Measurements from ENCODE around the gene ASH1L.

The ASH1L gene

GRCh38 chr1:155555915-155556314, 6.7 kb downstream of the ASH1L start:
- Histone ChIP-seq H3K9ac (ENCODE audit: low read depth in 1 of 2, low read length in 2 of 2) (no peak overlapping the region), H3K27me3 (ENCODE audit: control insufficient read depth in 1 of 2, insufficient read depth in 2 of 2, low read length in 2 of 2) (no peaks in the 10 kb centered on the region)

DNA sequence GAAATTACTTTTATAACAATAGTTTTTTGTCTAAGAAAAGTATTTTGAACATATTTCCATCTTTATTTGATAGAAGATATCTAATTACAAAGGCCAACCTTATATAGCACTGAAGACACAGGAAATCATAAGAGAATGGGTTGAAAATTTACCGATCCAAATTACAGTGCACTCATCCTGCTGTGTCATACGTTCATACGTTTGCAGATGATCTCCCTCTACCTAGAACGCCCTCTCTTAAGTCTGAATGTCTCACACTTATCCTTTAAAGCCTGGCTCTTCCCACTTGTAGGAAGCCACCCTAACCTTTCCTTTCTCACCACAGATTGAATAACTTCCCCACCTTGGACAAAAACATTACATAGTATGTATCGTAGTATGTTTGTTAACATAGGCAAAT, 9.3 kb downstream of the ASH1L start:
- Histone ChIP-seq H3K27ac (ENCODE audit: low read depth, low read length) (no peak overlapping the region), H3K4me1 (ENCODE audit: control insufficient read depth in 1 of 2, insufficient read depth in 2 of 2, low read length in 2 of 2) (no peaks in the 10 kb centered on the region), H3K4me3 (ENCODE audit: low read depth in 1 of 2, low read length in 2 of 2) (no peak overlapping the region), H3K27me3 (ENCODE audit: control insufficient read depth in 1 of 2, insufficient read depth in 2 of 2, low read length in 2 of 2) (no peaks in the 10 kb centered on the region), H3K9me3 (ENCODE audit: control insufficient read depth in 1 of 2, low read length in 2 of 2) (no peaks in the 10 kb centered on the region), H3K36me3 (ENCODE audit: control insufficient read depth in 1 of 2, insufficient read depth in 2 of 2, low read length in 2 of 2) (peaks cover 0 to 3% of the 10 kb centered on the region in 2 donors), H3K9ac (ENCODE audit: low read depth in 1 of 2, low read length in 2 of 2) (no peak overlapping the region)

More at GRCh38 chr1:155555915-155556314, 6.7 kb downstream of the ASH1L start:
- no peak overlapping the region for H3K4me3 ChIP-seq (ENCODE audit: low read depth in 1 of 2, low read length in 2 of 2)
- H3K9me3 ChIP-seq (ENCODE audit: control insufficient read depth in 1 of 2, low read length in 2 of 2) = no peaks in the 10 kb centered on the region
- no peak overlapping the region for H3K27ac ChIP-seq (ENCODE audit: low read depth, low read length)
- peaks cover 11 to 12% of the 10 kb centered on the region in 2 donors for H3K4me1 ChIP-seq (ENCODE audit: control insufficient read depth in 1 of 2, insufficient read depth in 2 of 2, low read length in 2 of 2)
- peaks cover 0 to 3% of the 10 kb centered on the region in 2 donors for H3K36me3 ChIP-seq (ENCODE audit: control insufficient read depth in 1 of 2, insufficient read depth in 2 of 2, low read length in 2 of 2)

DNA sequence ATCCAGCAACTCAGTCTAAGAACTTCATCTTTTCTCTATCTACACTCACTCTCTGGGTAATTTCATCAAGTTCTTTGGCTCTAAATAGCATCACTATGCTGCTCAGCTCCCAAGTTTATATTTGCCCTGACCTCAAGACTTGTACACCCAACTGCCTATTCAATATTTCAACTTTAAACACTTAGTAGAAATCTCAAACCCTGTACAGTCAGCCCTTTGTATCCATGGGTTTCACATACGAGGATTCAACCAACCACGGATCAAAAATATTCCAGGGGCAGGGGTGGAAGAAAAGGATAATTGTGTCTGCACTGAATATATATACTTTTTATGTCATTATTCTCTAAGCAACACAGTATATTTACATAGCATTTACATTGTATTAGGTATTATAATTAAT, 13.9 kb downstream of the ASH1L start:
- H3K27me3 ChIP-seq (ENCODE audit: control insufficient read depth in 1 of 2, insufficient read depth in 2 of 2, low read length in 2 of 2) = no peaks in the 10 kb centered on the region
- H3K4me1 ChIP-seq (ENCODE audit: control insufficient read depth in 1 of 2, insufficient read depth in 2 of 2, low read length in 2 of 2) = no peaks in the 10 kb centered on the region
- H3K9me3 ChIP-seq (ENCODE audit: control insufficient read depth in 1 of 2, low read length in 2 of 2) = no peaks in the 10 kb centered on the region
- H3K36me3 ChIP-seq (ENCODE audit: control insufficient read depth in 1 of 2, insufficient read depth in 2 of 2, low read length in 2 of 2) = no peaks in the 10 kb centered on the region
- H3K9ac ChIP-seq (ENCODE audit: low read depth in 1 of 2, low read length in 2 of 2) = no peak overlapping the region
- no peak overlapping the region for H3K4me3 ChIP-seq (ENCODE audit: low read depth in 1 of 2, low read length in 2 of 2)
- no peak overlapping the region for H3K27ac ChIP-seq (ENCODE audit: low read depth, low read length)

GRCh38 chr1:155540000-155540874, 22.4 kb downstream of the ASH1L start:
- Histone ChIP-seq H3K27ac (ENCODE audit: low read depth, low read length) (no peak overlapping the region), H3K4me1 (ENCODE audit: control insufficient read depth in 1 of 2, insufficient read depth in 2 of 2, low read length in 2 of 2) (peaks cover 6 to 16% of the 10 kb centered on the region in 2 donors)

DNA sequence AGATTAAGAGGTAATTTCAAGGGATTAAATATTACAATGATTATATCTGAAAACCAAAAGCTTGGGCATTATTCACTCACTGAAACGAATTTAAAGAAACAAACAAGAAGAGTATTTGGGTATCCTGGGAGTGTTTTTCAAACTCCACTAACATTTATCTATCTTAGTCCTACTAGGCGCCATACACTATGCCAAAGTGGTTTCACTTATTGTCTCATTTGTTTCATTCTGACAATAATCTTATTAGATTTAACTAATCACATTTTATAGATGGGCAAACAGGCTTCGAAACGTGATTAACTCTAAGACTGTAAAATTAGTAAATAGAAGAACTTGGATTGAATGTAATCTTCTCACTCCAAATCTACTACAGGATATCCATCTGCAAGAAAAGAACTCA, 25.4 kb downstream of the ASH1L start:
- Histone ChIP-seq H3K36me3 (ENCODE audit: control insufficient read depth in 1 of 2, insufficient read depth in 2 of 2, low read length in 2 of 2) (no peaks in the 10 kb centered on the region), H3K4me3 (ENCODE audit: low read depth in 1 of 2, low read length in 2 of 2) (no peak overlapping the region), H3K9ac (ENCODE audit: low read depth in 1 of 2, low read length in 2 of 2) (no peak overlapping the region), H3K27ac (ENCODE audit: low read depth, low read length) (no peak overlapping the region), H3K4me1 (ENCODE audit: control insufficient read depth in 1 of 2, insufficient read depth in 2 of 2, low read length in 2 of 2) (peaks cover 6 to 16% of the 10 kb centered on the region in 2 donors), H3K9me3 (ENCODE audit: control insufficient read depth in 1 of 2, low read length in 2 of 2) (no peaks in the 10 kb centered on the region), H3K27me3 (ENCODE audit: control insufficient read depth in 1 of 2, insufficient read depth in 2 of 2, low read length in 2 of 2) (no peaks in the 10 kb centered on the region)

More at GRCh38 chr1:155540000-155540874, 22.4 kb downstream of the ASH1L start:
- Histone ChIP-seq H3K27me3 (ENCODE audit: control insufficient read depth in 1 of 2, insufficient read depth in 2 of 2, low read length in 2 of 2) (no peaks in the 10 kb centered on the region), H3K9me3 (ENCODE audit: control insufficient read depth in 1 of 2, low read length in 2 of 2) (no peaks in the 10 kb centered on the region), H3K9ac (ENCODE audit: low read depth in 1 of 2, low read length in 2 of 2) (no peak overlapping the region), H3K4me3 (ENCODE audit: low read depth in 1 of 2, low read length in 2 of 2) (no peak overlapping the region), H3K36me3 (ENCODE audit: control insufficient read depth in 1 of 2, insufficient read depth in 2 of 2, low read length in 2 of 2) (no peaks in the 10 kb centered on the region)

GRCh38 chr1:155531624-155532023, 31.0 kb downstream of the ASH1L start:
- no peak overlapping the region for H3K27ac ChIP-seq (ENCODE audit: low read depth, low read length)
- H3K4me1 ChIP-seq (ENCODE audit: control insufficient read depth in 1 of 2, insufficient read depth in 2 of 2, low read length in 2 of 2) = peaks cover 6 to 8% of the 10 kb centered on the region in 2 donors
- no peak overlapping the region for H3K9ac ChIP-seq (ENCODE audit: low read depth in 1 of 2, low read length in 2 of 2)
- H3K27me3 ChIP-seq (ENCODE audit: control insufficient read depth in 1 of 2, insufficient read depth in 2 of 2, low read length in 2 of 2) = no peaks in the 10 kb centered on the region
- no peak overlapping the region for H3K4me3 ChIP-seq (ENCODE audit: low read depth in 1 of 2, low read length in 2 of 2)
- no peaks in the 10 kb centered on the region for H3K9me3 ChIP-seq (ENCODE audit: control insufficient read depth in 1 of 2, low read length in 2 of 2)
- no peaks in the 10 kb centered on the region for H3K36me3 ChIP-seq (ENCODE audit: control insufficient read depth in 1 of 2, insufficient read depth in 2 of 2, low read length in 2 of 2)

GRCh38 chr1:155529929-155530328, 32.7 kb downstream of the ASH1L start:
- Histone ChIP-seq H3K4me1 (ENCODE audit: control insufficient read depth in 1 of 2, insufficient read depth in 2 of 2, low read length in 2 of 2) (no peaks in the 10 kb centered on the region), H3K4me3 (ENCODE audit: low read depth in 1 of 2, low read length in 2 of 2) (no peak overlapping the region), H3K27me3 (ENCODE audit: control insufficient read depth in 1 of 2, insufficient read depth in 2 of 2, low read length in 2 of 2) (no peaks in the 10 kb centered on the region), H3K36me3 (ENCODE audit: control insufficient read depth in 1 of 2, insufficient read depth in 2 of 2, low read length in 2 of 2) (no peaks in the 10 kb centered on the region), H3K9ac (ENCODE audit: low read depth in 1 of 2, low read length in 2 of 2) (no peak overlapping the region), H3K27ac (ENCODE audit: low read depth, low read length) (no peak overlapping the region), H3K9me3 (ENCODE audit: control insufficient read depth in 1 of 2, low read length in 2 of 2) (no peaks in the 10 kb centered on the region)

DNA sequence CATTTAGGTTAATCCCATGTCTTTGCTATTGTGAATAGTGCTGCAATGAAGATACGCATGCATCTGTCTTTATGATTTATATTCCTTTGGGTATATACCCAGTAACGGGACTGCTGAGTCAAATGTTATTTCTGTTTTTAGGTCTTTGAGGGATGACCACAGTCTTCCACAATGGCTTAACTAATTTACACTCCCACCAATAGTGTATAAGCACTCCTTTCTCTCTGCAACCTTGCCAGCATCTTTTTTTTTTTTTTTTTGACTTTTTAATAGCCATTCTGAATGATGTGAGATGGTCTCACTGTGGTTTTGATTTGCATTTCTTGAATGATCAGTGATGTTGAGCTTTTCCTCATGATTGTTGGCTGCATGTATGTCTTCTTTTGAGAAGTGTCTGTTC, 33.5 kb downstream of the ASH1L start:
- H3K4me1 ChIP-seq (ENCODE audit: control insufficient read depth in 1 of 2, insufficient read depth in 2 of 2, low read length in 2 of 2) = no peaks in the 10 kb centered on the region
- H3K27me3 ChIP-seq (ENCODE audit: control insufficient read depth in 1 of 2, insufficient read depth in 2 of 2, low read length in 2 of 2) = no peaks in the 10 kb centered on the region

GRCh38 chr1:155527677-155528076, 34.9 kb downstream of the ASH1L start:
- Histone ChIP-seq H3K4me1 (ENCODE audit: control insufficient read depth in 1 of 2, insufficient read depth in 2 of 2, low read length in 2 of 2) (no peaks in the 10 kb centered on the region), H3K27me3 (ENCODE audit: control insufficient read depth in 1 of 2, insufficient read depth in 2 of 2, low read length in 2 of 2) (no peaks in the 10 kb centered on the region), H3K9ac (ENCODE audit: low read depth in 1 of 2, low read length in 2 of 2) (no peak overlapping the region), H3K9me3 (ENCODE audit: control insufficient read depth in 1 of 2, low read length in 2 of 2) (no peaks in the 10 kb centered on the region), H3K36me3 (ENCODE audit: control insufficient read depth in 1 of 2, insufficient read depth in 2 of 2, low read length in 2 of 2) (peaks cover 0 to 3% of the 10 kb centered on the region in 2 donors), H3K27ac (ENCODE audit: low read depth, low read length) (no peak overlapping the region), H3K4me3 (ENCODE audit: low read depth in 1 of 2, low read length in 2 of 2) (no peak overlapping the region)

More for the DNA sequence above, 33.5 kb downstream of the ASH1L start:
- no peak overlapping the region for H3K9ac ChIP-seq (ENCODE audit: low read depth in 1 of 2, low read length in 2 of 2)
- no peak overlapping the region for H3K27ac ChIP-seq (ENCODE audit: low read depth, low read length)
- H3K4me3 ChIP-seq (ENCODE audit: low read depth in 1 of 2, low read length in 2 of 2) = no peak overlapping the region
- no peaks in the 10 kb centered on the region for H3K9me3 ChIP-seq (ENCODE audit: control insufficient read depth in 1 of 2, low read length in 2 of 2)
- no peaks in the 10 kb centered on the region for H3K36me3 ChIP-seq (ENCODE audit: control insufficient read depth in 1 of 2, insufficient read depth in 2 of 2, low read length in 2 of 2)

- peaks cover 0 to 3% of the 10 kb centered on the region in 2 donors for H3K36me3 ChIP-seq (ENCODE audit: control insufficient read depth in 1 of 2, insufficient read depth in 2 of 2, low read length in 2 of 2)
- H3K27me3 ChIP-seq (ENCODE audit: control insufficient read depth in 1 of 2, insufficient read depth in 2 of 2, low read length in 2 of 2) = no peaks in the 10 kb centered on the region
- H3K4me3 ChIP-seq (ENCODE audit: low read depth in 1 of 2, low read length in 2 of 2) = no peak overlapping the region
- no peak overlapping the region for H3K9ac ChIP-seq (ENCODE audit: low read depth in 1 of 2, low read length in 2 of 2)
- H3K4me1 ChIP-seq (ENCODE audit: control insufficient read depth in 1 of 2, insufficient read depth in 2 of 2, low read length in 2 of 2) = no peaks in the 10 kb centered on the region
- H3K9me3 ChIP-seq (ENCODE audit: control insufficient read depth in 1 of 2, low read length in 2 of 2) = no peaks in the 10 kb centered on the region
- H3K27ac ChIP-seq (ENCODE audit: low read depth, low read length) = no peak overlapping the region
Measured at GRCh38 chr1:155526356-155526755, 36.2 kb downstream of the ASH1L start.
